ENCODE results near the gene MINAR1. TPM values are rescaled to one million over a fixed set of nuclear protein-coding genes. Genes with fewer than 3 reads are reported as not detected.

MINAR1 gene
- total RNA-seq, 4 donors from 2014 or later, result 0.03 to 0.38 (median 0.17) TPM

DNA sequence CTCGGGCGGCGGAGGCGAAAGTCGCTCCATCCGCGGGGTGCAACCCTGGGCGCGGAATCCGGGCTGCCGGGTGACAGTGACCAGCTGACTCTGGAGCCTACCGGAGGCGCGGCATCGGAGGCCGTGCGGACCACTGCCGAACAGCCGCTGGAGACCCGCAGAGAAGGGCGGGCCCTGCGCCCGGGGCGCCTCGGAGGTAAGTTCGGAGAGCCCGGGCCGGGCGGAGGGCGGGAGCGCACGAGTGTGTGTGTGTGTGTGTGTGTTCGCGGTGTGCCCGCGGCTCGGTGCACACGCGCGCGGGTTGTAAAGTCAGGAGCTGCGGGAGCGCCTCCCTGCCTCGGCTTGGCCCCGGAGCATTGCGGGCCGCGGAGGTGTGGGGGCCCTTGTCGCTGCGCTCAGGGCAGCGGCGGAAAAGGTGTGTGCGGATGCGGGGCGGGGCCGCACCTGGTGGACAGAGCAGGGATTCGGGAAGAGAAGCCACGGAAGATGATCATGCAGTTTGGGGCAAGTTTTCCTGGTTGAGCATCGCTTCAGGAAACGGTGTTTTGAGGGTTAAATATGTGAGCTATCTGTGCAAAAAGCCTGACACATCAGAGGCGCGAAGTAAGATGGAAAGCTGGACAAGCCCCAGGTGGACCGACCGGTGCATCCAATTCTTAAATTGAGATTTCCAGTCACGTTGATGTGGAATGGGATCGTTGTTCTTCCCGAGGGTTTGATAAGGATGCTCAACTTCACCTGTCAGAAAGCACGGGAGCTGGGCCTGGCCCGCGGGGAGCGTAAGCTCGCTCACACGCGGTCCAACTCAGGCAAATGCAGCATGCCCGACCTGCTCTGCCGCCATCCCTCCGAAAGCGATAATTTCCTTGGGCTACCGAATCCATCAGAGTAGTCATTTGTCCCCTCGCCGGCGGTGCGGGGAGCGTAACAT, 474 bp downstream of the MINAR1 start:
- TF ChIP-seq POLR2A (IDR thresholded peaks at IDR 0.05) (no peak), CTCF (IDR thresholded peaks at IDR 0.05) (no peak)
- H3K4me1 ChIP-seq, result peaks cover 12 to 24% (median 15%) of the 10 kb centered on the region in 3 donors
- no peaks in the 10 kb centered on the region for H3K36me3 ChIP-seq
- H3K4me3 ChIP-seq, result peak overlapping the region; percentile 23 to 64 (median 38)
- H3K27me3 ChIP-seq, result peaks cover 0 to 89% (median 15%) of the 10 kb centered on the region in 4 donors
- H3K9me3 ChIP-seq, result no peaks in the 10 kb centered on the region
- 7 to 12% methylated on average over 28 to 38 of the region's 84 CpGs for WGBS, 2 donors
- intact Hi-C loops (cut with DNase I), result no loop called here
- no peak for DNase-seq
- no peak overlapping the region for H3K27ac ChIP-seq

DNA sequence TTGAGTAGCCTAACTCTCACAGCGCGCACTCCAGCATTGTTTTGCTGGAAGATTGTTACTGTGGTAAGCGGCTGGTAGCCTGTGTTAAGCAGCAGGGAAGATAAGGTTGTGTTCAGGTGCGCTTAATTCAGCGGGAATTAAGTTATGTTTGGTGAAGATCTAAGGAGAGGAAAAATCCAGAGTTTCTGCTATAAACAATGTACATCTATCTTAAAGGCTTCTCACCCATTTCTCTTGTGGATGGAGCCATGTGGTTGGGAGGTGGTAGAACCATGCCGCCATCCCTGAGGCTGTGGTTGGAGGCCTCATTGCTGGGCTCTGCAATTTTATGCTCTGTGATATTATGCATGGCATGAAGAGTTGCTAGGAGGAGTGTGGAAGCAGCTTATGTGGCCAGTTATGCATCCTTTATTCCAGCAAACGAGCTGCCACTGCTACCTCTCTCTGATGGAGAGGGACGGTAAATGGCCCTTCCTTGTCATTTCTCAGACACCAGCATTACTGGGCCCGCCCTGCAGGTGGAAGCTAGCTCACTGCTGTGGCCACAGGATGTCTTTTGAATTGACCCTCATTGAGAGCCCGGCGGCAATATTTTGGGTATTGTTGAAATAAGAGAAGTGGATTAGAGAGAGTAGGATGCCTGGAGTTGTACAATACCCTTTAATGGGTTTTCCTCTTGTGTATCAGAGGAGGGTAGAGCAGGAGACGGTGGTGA, 1.3 kb downstream of the MINAR1 start:
- no peak overlapping the region for H3K4me3 ChIP-seq
- no peaks in the 10 kb centered on the region for H3K9me3 ChIP-seq
- no peak overlapping the region for H3K27ac ChIP-seq
- no peak for DNase-seq
- WGBS, 2 donors, result 52 to 53% methylated on average over 8 to 12 of the region's 12 CpGs
- peaks cover 0 to 80% (median 15%) of the 10 kb centered on the region in 4 donors for H3K27me3 ChIP-seq
- intact Hi-C loops (cut with DNase I), result no loop called here
- no peak for TF ChIP-seq CTCF (IDR thresholded peaks at IDR 0.05)
- no peak for TF ChIP-seq POLR2A (IDR thresholded peaks at IDR 0.05)
- peaks cover 12 to 24% (median 15%) of the 10 kb centered on the region in 3 donors for H3K4me1 ChIP-seq
- no peaks in the 10 kb centered on the region for H3K36me3 ChIP-seq

DNA sequence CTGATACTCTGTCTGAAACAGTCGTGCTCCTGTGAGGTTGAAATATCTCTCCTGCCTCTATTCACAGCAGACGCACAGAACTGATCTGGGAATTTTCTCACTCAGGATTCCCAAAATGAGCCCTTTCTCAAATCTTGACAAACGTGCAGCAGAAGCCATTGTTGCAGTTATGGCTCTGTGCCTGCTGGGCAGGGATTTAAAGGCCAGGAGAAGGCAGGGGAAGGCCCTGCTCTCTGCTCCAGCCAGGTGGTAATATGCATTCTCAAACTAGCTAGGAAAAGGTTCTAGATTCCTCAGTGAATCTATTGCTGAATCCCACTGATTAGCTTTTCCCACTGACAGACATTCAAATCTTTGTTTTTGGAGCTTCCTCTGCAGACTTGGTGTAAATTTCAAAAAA, 2.2 kb downstream of the MINAR1 start:
- WGBS, 2 donors, result 53% methylated on average over 3 of the region's 3 CpGs
- no peak for DNase-seq
- no peak overlapping the region for H3K27ac ChIP-seq
- no peaks in the 10 kb centered on the region for H3K9me3 ChIP-seq
- TF ChIP-seq POLR2A (IDR thresholded peaks at IDR 0.05) (no peak), CTCF (IDR thresholded peaks at IDR 0.05) (no peak)
- intact Hi-C loops (cut with DNase I), result no loop called here
- H3K4me3 ChIP-seq, result no peak overlapping the region
- peaks cover 12 to 24% (median 15%) of the 10 kb centered on the region in 3 donors for H3K4me1 ChIP-seq
- H3K36me3 ChIP-seq, result no peaks in the 10 kb centered on the region
- peaks cover 0 to 71% (median 14%) of the 10 kb centered on the region in 4 donors for H3K27me3 ChIP-seq

GRCh38 chr15:79436037-79436780, 4.1 kb downstream of the MINAR1 start:
- Histone ChIP-seq H3K36me3 (no peaks in the 10 kb centered on the region), H3K27me3 (peaks cover 0 to 53% (median 8%) of the 10 kb centered on the region in 4 donors), H3K4me1 (peaks cover 12 to 20% (median 15%) of the 10 kb centered on the region in 3 donors), H3K27ac (no peak overlapping the region), H3K4me3 (no peak overlapping the region), H3K9me3 (no peaks in the 10 kb centered on the region)
- no peak for TF ChIP-seq POLR2A (IDR thresholded peaks at IDR 0.05)
- TF ChIP-seq CTCF (IDR thresholded peaks at IDR 0.05), result no peak
- 73 to 87% methylated on average over 8 of the region's 8 CpGs for WGBS, 2 donors
- DNase-seq, result no peak
- intact Hi-C loops (cut with DNase I), result no loop called here

All from esophagus squamous epithelium (tissue), 5 donors.